Spleen (tissue), 11 donors: Measurements from ENCODE around the gene IMMP2L. TPM values are rescaled to one million over a fixed set of nuclear protein-coding genes. Genes with fewer than 3 reads are reported as not detected.
A peak's percentile ranks its signal among the peaks of the same experiment; 100 is the strongest.

ENCODE experiments used
- DNase-seq: peaks from one replicate; pipeline ENCODE4 v3.0.0-alpha.2; 2020
- H3K27ac ChIP-seq, 8 donors: fragments of 200-600 bp; sonication (generic) in 7 of 8; 1 replicate in 4 of 8; 2 replicates in 4 of 8; pipeline versions ENCODE4 v1.5.0 to v1.8.0; 2016 to 2021; ENCODE audit warnings: inconsistent platforms in 4 of 8, mild to moderate bottlenecking in 4 of 8, moderate library complexity in 1 of 8
- H3K27me3 ChIP-seq, 7 donors: fragments of 200-600 bp; sonication (generic) in 6 of 7; replicated peaks in 1 of 7; 1 replicate in 4 of 7; 2 replicates in 3 of 7; pipeline versions ENCODE4 v1.5.0 to v1.8.0; 2016 to 2021; ENCODE audit warnings: inconsistent platforms in 3 of 7, mild to moderate bottlenecking in 1 of 7
- H3K36me3 ChIP-seq, 6 donors: fragments of 200-600 bp; sonication (generic) in 5 of 6; 1 replicate in 4 of 6; 2 replicates in 2 of 6; pipeline versions ENCODE4 v1.5.0 to v1.8.0; 2016 to 2021; ENCODE audit warnings: inconsistent platforms in 2 of 6
- H3K4me1 ChIP-seq, 6 donors: fragments of 200-600 bp; sonication (generic) in 5 of 6; 1 replicate in 3 of 6; 2 replicates in 3 of 6; pipeline versions ENCODE4 v1.5.0 to v1.8.0; 2016 to 2021; ENCODE audit warnings: inconsistent platforms in 3 of 6
- H3K4me3 ChIP-seq, 8 donors: fragments of 200-600 bp; sonication (generic) in 7 of 8; 1 replicate in 4 of 8; 2 replicates in 4 of 8; pipeline versions ENCODE4 v1.5.0 to v1.8.0; 2016 to 2021; ENCODE audit warnings: inconsistent platforms in 4 of 8, mild to moderate bottlenecking in 4 of 8, moderate library complexity in 2 of 8
- H3K9me3 ChIP-seq, 8 donors: fragments of 200-600 bp; sonication (generic) in 7 of 8; 1 replicate in 4 of 8; 2 replicates in 4 of 8; pipeline versions ENCODE4 v1.5.0 to v1.8.0; 2016 to 2021; ENCODE audit warnings: inconsistent platforms in 4 of 8
- CTCF ChIP-seq, 11 experiments: fragments of 200-600 bp in 7 of 11; fragments of 450-650 bp in 4 of 11; sonication (generic) in 4 of 11; IDR thresholded peaks in 8 of 11; conservative IDR thresholded peaks in 3 of 11; 1 replicate in 7 of 11; 2 replicates in 4 of 11; pipeline versions ENCODE4 v1.4.0 to v1.8.0; 2016 to 2021; ENCODE audit warnings: antibody characterized with exemption in 11 of 11, inconsistent platforms in 4 of 11, mild to moderate bottlenecking in 1 of 11
- POLR2A ChIP-seq, 3 donors: fragments of 450-650 bp; IDR thresholded peaks; one replicate each; pipeline ENCODE4 v1.5.1; 2017; ENCODE audit warnings: antibody characterized with exemption in 3 of 3, mild to moderate bottlenecking in 1 of 3
- POLR2AphosphoS5 ChIP-seq, 3 donors: sonication (generic); formaldehyde crosslinking; IDR thresholded peaks; one replicate each; pipeline ENCODE4 v1.5.1; 2017; ENCODE audit warnings: antibody characterized with exemption in 3 of 3
- WGBS, 5 donors: extraction: QIAGEN DNeasy Blood & Tissue Kit in 3 of 5; methylation state at CpG; one replicate each; pipeline versions ENCODE4 v1.1.5 to v1.1.7; 2013 to 2018; 5-methylcytosine and 5-hydroxymethylcytosine counted together
- intact Hi-C: fragments of 100-400 bp; cut with DNase I; formaldehyde crosslinking; loops from one replicate; pipeline ENCODE4 v1.15.0; 2023; ENCODE audit warnings: low total_unique reads
- polyA plus RNA-seq, 3 donors: library from polyadenylated mRNA; stranded (reverse); fragments of 200-250 nt; gene quantifications; one replicate each; pipeline ENCODE4 v1.2.1, GENCODE V29; 2013
- total RNA-seq, 7 donors: library from RNA; depleted of rRNA in 3 of 7; stranded (reverse); fragments of >200 nt in 3 of 7; fragmentation: NEBNext Ultra II Directional in 4 of 7; extraction: Animal tissue kit (Norgen Biotek cat#: 25700) in 4 of 7; gene quantifications; one replicate each; pipeline versions ENCODE4 v1.1.0 to v1.2.1, GENCODE V29; 2016 to 2021
- donor health status: healthy with polysubstance abuse.
- donor health status: DM: no; HTN: no; CAD: no; lungs with moderate emphysema.
- donor health status: DM: no; HTN: no; CAD: no.
- donor health status: Bipolar disorder and iron deficiency.
- donor health status: healthy.
- donor health status: DM: no; HTN: no; CAD: no.
- donor health status: DM: yes; HTN: yes; CAD: no.

IMMP2L gene
- total and polyA plus RNA-seq, 10 donors = 6.5 to 32.7 (median 9.8) TPM

GRCh38 chr7:111026343-111026742, 535.9 kb downstream of the IMMP2L start:
- H3K9me3 ChIP-seq = no peaks in the 10 kb centered on the region
- no peak overlapping the region for H3K4me3 ChIP-seq
- no peaks in the 10 kb centered on the region for H3K36me3 ChIP-seq
- TF ChIP-seq POLR2AphosphoS5 (IDR thresholded peaks at IDR 0.05) (no peak), POLR2A (IDR thresholded peaks at IDR 0.05) (no peak), CTCF (IDR thresholded peaks at IDR 0.05 in 8 of 11, conservative IDR thresholded peaks at IDR 0.05 in 3 of 11) (no peak)
- no peak for DNase-seq
- no peak overlapping the region for H3K27ac ChIP-seq
- intact Hi-C loops = no loop called here
- WGBS, 5 donors = 83 to 89% (median 86%) methylated on average over 4 of the region's 4 CpGs
- H3K27me3 ChIP-seq = no peaks in the 10 kb centered on the region
- H3K4me1 ChIP-seq = peaks cover 0 to 22% (median 5%) of the 10 kb centered on the region in 6 donors

GRCh38 chr7:111025006-111025405, 537.3 kb downstream of the IMMP2L start:
- Histone ChIP-seq H3K36me3 (no peaks in the 10 kb centered on the region), H3K27me3 (no peaks in the 10 kb centered on the region), H3K4me1 (peaks cover 0 to 18% (median 2%) of the 10 kb centered on the region in 6 donors), H3K4me3 (no peak overlapping the region), H3K27ac (no peak overlapping the region), H3K9me3 (no peaks in the 10 kb centered on the region)
- intact Hi-C loops = no loop called here
- no peak for DNase-seq
- WGBS, 5 donors = 60 to 92% (median 74%) methylated on average over 1 of the region's 1 CpG
- TF ChIP-seq POLR2AphosphoS5 (IDR thresholded peaks at IDR 0.05) (no peak), POLR2A (IDR thresholded peaks at IDR 0.05) (no peak), CTCF (IDR thresholded peaks at IDR 0.05 in 8 of 11, conservative IDR thresholded peaks at IDR 0.05 in 3 of 11) (no peak)

DNA sequence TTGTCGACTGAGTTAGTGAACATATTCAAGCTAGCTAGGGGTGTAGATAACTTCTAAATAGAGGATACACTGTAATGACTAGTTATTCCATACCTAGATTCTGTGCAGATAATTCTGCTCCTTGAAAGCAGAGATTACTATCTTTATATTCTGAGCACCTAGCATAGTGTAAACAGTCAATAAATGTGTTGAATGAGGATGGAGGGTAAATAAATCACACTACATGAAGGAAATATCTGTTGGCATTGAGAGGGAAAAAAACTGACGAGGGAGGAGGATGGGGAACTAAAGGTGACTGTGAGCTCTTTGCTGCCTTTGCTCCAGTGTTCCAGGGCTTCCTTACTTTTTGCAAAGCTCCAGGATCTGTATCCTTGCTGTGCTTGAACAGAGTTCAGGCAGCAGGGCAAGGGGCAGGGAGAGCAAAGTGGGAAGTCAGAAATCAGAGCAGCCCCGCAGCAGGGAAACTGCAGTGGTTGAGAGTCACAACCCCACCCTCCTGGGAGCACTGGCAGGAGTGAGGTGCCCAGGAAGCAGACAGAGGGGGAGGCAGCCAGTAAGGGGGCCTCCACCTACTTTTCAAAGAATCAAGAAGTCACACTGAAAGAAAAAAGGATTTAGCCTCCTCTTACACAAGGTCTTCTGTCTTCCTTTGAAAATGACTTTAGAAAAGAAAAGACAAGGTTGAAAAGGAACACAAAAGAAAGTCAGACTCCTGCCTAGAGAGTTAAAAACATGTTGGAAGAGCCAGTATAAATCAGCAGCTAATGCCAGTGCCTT, 543.1 kb downstream of the IMMP2L start:
- intact Hi-C loops = no loop called here
- H3K27ac ChIP-seq = no peak overlapping the region
- H3K9me3 ChIP-seq = no peaks in the 10 kb centered on the region
- no peak overlapping the region for H3K4me3 ChIP-seq
- H3K36me3 ChIP-seq = no peaks in the 10 kb centered on the region
- peaks cover 0 to 3% (median under 1%) of the 10 kb centered on the region in 6 donors for H3K4me1 ChIP-seq
- DNase-seq = peak; percentile 44
- H3K27me3 ChIP-seq = no peaks in the 10 kb centered on the region
- no peak for TF ChIP-seq POLR2A (IDR thresholded peaks at IDR 0.05)
- TF ChIP-seq CTCF (IDR thresholded peaks at IDR 0.05 in 8 of 11, conservative IDR thresholded peaks at IDR 0.05 in 3 of 11) = no peak
- no peak for TF ChIP-seq POLR2AphosphoS5 (IDR thresholded peaks at IDR 0.05)
- WGBS, 5 donors = 53 to 68% (median 64%) methylated on average over 3 of the region's 3 CpGs

GRCh38 chr7:111018447-111018846, 543.8 kb downstream of the IMMP2L start:
- Histone ChIP-seq H3K4me1 (peaks cover 1 to 10% (median 7%) of the 10 kb centered on the region in 6 donors), H3K4me3 (no peak overlapping the region), H3K36me3 (no peaks in the 10 kb centered on the region), H3K27ac (no peak overlapping the region), H3K27me3 (no peaks in the 10 kb centered on the region), H3K9me3 (no peaks in the 10 kb centered on the region)
- 85 to 94% (median 93%) methylated on average over 4 of the region's 4 CpGs for WGBS, 5 donors
- intact Hi-C loops = no loop called here
- TF ChIP-seq CTCF (IDR thresholded peaks at IDR 0.05 in 8 of 11, conservative IDR thresholded peaks at IDR 0.05 in 3 of 11) (no peak), POLR2AphosphoS5 (IDR thresholded peaks at IDR 0.05) (no peak), POLR2A (IDR thresholded peaks at IDR 0.05) (no peak)
- no peak for DNase-seq
